B cell (primary cell): ENCODE measurements around the gene VIT. TPM values are rescaled to one million over a fixed set of nuclear protein-coding genes. Genes with fewer than 3 reads are reported as not detected.

Experiments used
- ATAC-seq: fragments of 200-7000 bp; cut with Tn5 transposase; one replicate; pipeline ENCODE4 v1.10.0; 2021; ENCODE audit warnings: low read depth, mild to moderate bottlenecking, moderate number of reproducible peaks, moderate library complexity
- CTCF ChIA-PET: fragments of 350-600 bp; sonication (Branson Sonifier 250); formaldehyde crosslinking; loops from one replicate; lab custom pipeline; 2021; ENCODE audit warnings: antibody characterized with exemption, inconsistent platforms; lab: Charles Lee
- POLR2A ChIA-PET: fragments of 350-600 bp; sonication (Branson Sonifier 250); formaldehyde crosslinking; loops from one replicate; lab custom pipeline; 2021; ENCODE audit warnings: antibody characterized with exemption; lab: Charles Lee
- DNase-seq: peaks from one replicate; pipeline ENCODE4 v3.0.0; 2013
- H2AFZ ChIP-seq: 2 replicates; pipeline ENCODE4 v1.6.1; 2012; ENCODE audit warnings: mild to moderate bottlenecking, low read depth, low read length; ENCODE audit not compliant: insufficient read depth, poor library complexity, severe bottlenecking
- H3K27ac ChIP-seq, 2 donors: 1 replicate in 1 of 2; 2 replicates in 1 of 2; pipeline ENCODE4 v1.5.1; 2012 to 2013; ENCODE audit warnings: low read length in 2 of 2, mild to moderate bottlenecking in 2 of 2, moderate library complexity in 1 of 2
- H3K27me3 ChIP-seq, 4 experiments: fragments of 200-600 bp in 1 of 4; sonication (generic) in 1 of 4; replicated peaks in 1 of 4; 1 replicate in 2 of 4; 2 replicates in 2 of 4; pipeline versions ENCODE4 v1.6.1 to v1.7.0; 2013 to 2016; ENCODE audit warnings: low read length in 3 of 4, mild to moderate bottlenecking in 2 of 4, mixed read lengths in 1 of 4, moderate library complexity in 1 of 4; ENCODE audit not compliant: insufficient read depth in 4 of 4, control insufficient read depth in 3 of 4; ENCODE audit errors: control extremely low read depth in 1 of 4
- H3K36me3 ChIP-seq, 2 experiments: replicated peaks in 1 of 2; 1 replicate in 1 of 2; 2 replicates in 1 of 2; pipeline versions ENCODE4 v1.6.1 to v1.7.1; 2013; ENCODE audit warnings: low read length in 1 of 2; ENCODE audit not compliant: insufficient read depth in 2 of 2, control insufficient read depth in 1 of 2; ENCODE audit errors: control extremely low read depth in 1 of 2, extremely low read depth in 1 of 2
- H3K4me1 ChIP-seq, 2 donors: fragments of 200-600 bp in 1 of 2; sonication (generic) in 1 of 2; 1 replicate in 1 of 2; 2 replicates in 1 of 2; pipeline versions ENCODE4 v1.5.1 to v1.6.1; 2013 to 2017; ENCODE audit warnings: low read length in 2 of 2; ENCODE audit not compliant: control insufficient read depth in 2 of 2, insufficient read depth in 2 of 2
- H3K4me2 ChIP-seq: replicated peaks from 2 replicates; pipeline ENCODE3; 2012; ENCODE audit warnings: mild to moderate bottlenecking, low read depth, low read length; ENCODE audit not compliant: poor library complexity, severe bottlenecking
- H3K4me3 ChIP-seq, 5 experiments: fragments of 200-600 bp in 1 of 5; sonication (generic) in 1 of 5; 1 replicate in 3 of 5; 2 replicates in 2 of 5; pipeline versions ENCODE4 v1.5.1 to v1.7.0; 2011 to 2016; ENCODE audit warnings: low read length in 4 of 5, mild to moderate bottlenecking in 4 of 5, low read depth in 2 of 5, control low read depth in 1 of 5, moderate library complexity in 1 of 5; ENCODE audit not compliant: insufficient read depth in 1 of 5; ENCODE audit errors: control extremely low read depth in 1 of 5, extremely low read depth in 1 of 5
- H3K79me2 ChIP-seq: fragments of 200-600 bp; sonication (generic); one replicate; pipeline ENCODE4 v1.6.0; 2016; ENCODE audit warnings: low read length; ENCODE audit not compliant: control insufficient read depth, insufficient read depth
- H3K9ac ChIP-seq: fragments of 200-600 bp; sonication (generic); 2 replicates; pipeline ENCODE4 v1.6.1; 2017; ENCODE audit warnings: mild to moderate bottlenecking, low read length, moderate library complexity
- H3K9me3 ChIP-seq, 3 donors: one replicate each; pipeline versions ENCODE4 v1.6.1 to v1.7.1; 2013; ENCODE audit warnings: low read length in 2 of 3; ENCODE audit not compliant: control insufficient read depth in 2 of 3, insufficient read depth in 1 of 3; ENCODE audit errors: control extremely low read depth in 1 of 3
- H4K20me1 ChIP-seq: 2 replicates; pipeline ENCODE4 v1.6.0; 2012; ENCODE audit warnings: mild to moderate bottlenecking, low read length; ENCODE audit not compliant: insufficient read depth, control insufficient read depth, poor library complexity, severe bottlenecking
- H3K27ac Mint-ChIP-seq: one replicate; pipeline ENCODE4 v1.8.0; 2021; ENCODE audit warnings: mixed read lengths
- H3K27me3 Mint-ChIP-seq: one replicate; pipeline ENCODE4 v1.8.0; 2021; ENCODE audit warnings: mixed read lengths
- H3K4me1 Mint-ChIP-seq: one replicate; pipeline ENCODE4 v1.8.0; 2021; ENCODE audit warnings: mixed read lengths
- H3K4me3 Mint-ChIP-seq: one replicate; pipeline ENCODE4 v1.8.0; 2021; ENCODE audit warnings: mixed read lengths
- H3K9me3 Mint-ChIP-seq: one replicate; pipeline ENCODE4 v1.8.0; 2022; ENCODE audit warnings: mixed read lengths; ENCODE audit not compliant: insufficient read depth
- CTCF ChIP-seq: fragments of 200-600 bp; IDR thresholded peaks from one replicate; pipeline ENCODE4 v1.8.0; 2022; ENCODE audit warnings: antibody characterized with exemption, mild to moderate bottlenecking
- EZH2 ChIP-seq: IDR thresholded peaks from 2 replicates; pipeline ENCODE4 v1.6.1; 2012; ENCODE audit warnings: borderline replicate concordance, low read depth, mild to moderate bottlenecking, moderate library complexity, low read length; ENCODE audit not compliant: insufficient read depth, poor library complexity, severe bottlenecking
- WGBS: methylation state at CpG from one replicate; pipeline ENCODE4 v1.1.5; 2013; ENCODE audit warnings: missing lambda C conversion rate; ENCODE audit not compliant: insufficient coverage; 5-methylcytosine and 5-hydroxymethylcytosine counted together
- intact Hi-C: fragments of 100-400 bp; cut with micrococcal nuclease; formaldehyde crosslinking; loops from one replicate; pipeline ENCODE4 v1.10.0; 2022
- polyA plus RNA-seq: library from polyadenylated mRNA; depleted of rRNA; stranded (reverse); fragments of >200 nt; gene quantifications from 2 replicates; pipeline ENCODE4 v1.2.3, GENCODE V29; 2012
- total RNA-seq, 2 donors: library from RNA; stranded (reverse); fragments of 120-200 nt in 1 of 2; gene quantifications; 1 replicate in 1 of 2; 2 replicates in 1 of 2; pipeline versions ENCODE4 v1.2.3 to v1.2.4, GENCODE V29; 2013 to 2022

Gene VIT
- total and polyA plus RNA-seq, 2 donors (not counting 1 experiment from before 2014, with no cell fraction given), result not detected

- peaks cover 0 to 11% (median 0%) of the 10 kb centered on the region in 3 donors for H3K9me3 ChIP-seq
- H3K9ac ChIP-seq, result no peak overlapping the region
- no peak overlapping the region for H3K27ac ChIP-seq
- ChIA-PET CTCF (interaction anchor here (1.0 kb wide), 1 partner anchor 9 kb away, joined by 3 read pairs; no protein-coding TSS in a partner anchor), POLR2A (no interaction called here)
- no peaks in the 10 kb centered on the region for H3K4me1 ChIP-seq
- no peaks in the 10 kb centered on the region for H3K4me1 Mint-ChIP-seq
- H4K20me1 ChIP-seq, result no peaks in the 10 kb centered on the region
- peaks cover 16% of the 10 kb centered on the region for H3K27me3 Mint-ChIP-seq
- no peak overlapping the region for H3K4me3 ChIP-seq
- DNase-seq (no peak), ATAC-seq (no peak)
- TF ChIP-seq EZH2 (no peak), CTCF (no peak)
- H3K27ac Mint-ChIP-seq, result no peak overlapping the region
- H3K4me2 ChIP-seq, result no peak overlapping the region
- H3K9me3 Mint-ChIP-seq, result no peaks in the 10 kb centered on the region
- H3K79me2 ChIP-seq, result no peaks in the 10 kb centered on the region
- no peaks in the 10 kb centered on the region for H3K27me3 ChIP-seq
- intact Hi-C loops, result no loop called here
- WGBS, result no CpG with 5 or more reads among the region's 5 CpGs
- no peak overlapping the region for H3K4me3 Mint-ChIP-seq
- no peaks in the 10 kb centered on the region for H3K36me3 ChIP-seq
- H2AFZ ChIP-seq, result no peak overlapping the region
Measured at GRCh38 chr2:36731941-36732672, 35.6 kb downstream of the VIT start.

- peaks cover 0 to 11% (median 0%) of the 10 kb centered on the region in 3 donors for H3K9me3 ChIP-seq
- CTCF ChIA-PET, result interaction anchor here (1.0 kb wide), 1 partner anchor 9 kb away, joined by 3 read pairs; no protein-coding TSS in a partner anchor
- Mint-ChIP-seq H3K4me1 (no peaks in the 10 kb centered on the region), H3K27ac (no peak overlapping the region), H3K27me3 (peaks cover 18% of the 10 kb centered on the region), H3K9me3 (no peaks in the 10 kb centered on the region), H3K4me3 (no peak overlapping the region)
- H3K27ac ChIP-seq, result no peak overlapping the region
- no peak overlapping the region for H2AFZ ChIP-seq
- TF ChIP-seq CTCF (no peak), EZH2 (no peak)
- no peak for DNase-seq
- no peaks in the 10 kb centered on the region for H3K36me3 ChIP-seq
- WGBS, result 74% methylated on average over 3 of the region's 3 CpGs
- H3K4me2 ChIP-seq, result no peak overlapping the region
- H3K4me3 ChIP-seq, result no peak overlapping the region
- POLR2A ChIA-PET, result no interaction called here
- H3K79me2 ChIP-seq, result no peaks in the 10 kb centered on the region
- no peaks in the 10 kb centered on the region for H3K4me1 ChIP-seq
- intact Hi-C loops, result no loop called here
- ATAC-seq, result no peak
- H4K20me1 ChIP-seq, result no peaks in the 10 kb centered on the region
- H3K27me3 ChIP-seq, result peaks cover 0 to 4% (median 0%) of the 10 kb centered on the region in 4 experiments
- no peak overlapping the region for H3K9ac ChIP-seq
Measured at GRCh38 chr2:36732673-36733036, 36.1 kb downstream of the VIT start.
